HepG2 (cell line): Measurements from ENCODE around the gene PTGDS. TPM values are rescaled to one million over a fixed set of nuclear protein-coding genes. Genes with fewer than 3 reads are reported as not detected.

Source experiments
- CREB1 ChIP-seq, 2 experiments: fragments of 450-650 bp in 1 of 2; IDR thresholded peaks; 2 replicates each; pipeline ENCODE4 v1.6.1; 2016 to 2017; ENCODE audit warnings: control low read depth in 1 of 2, mild to moderate bottlenecking in 1 of 2, missing compliant biosample characterization in 1 of 2, missing genetic modification characterization in 1 of 2
- EED ChIP-seq: sonication (generic); formaldehyde crosslinking; IDR thresholded peaks from 2 replicates; pipeline ENCODE4 v1.5.0; 2020; ENCODE audit warnings: mild to moderate bottlenecking, missing genetic modification reagents
- KDM3A ChIP-seq: IDR thresholded peaks from 2 replicates; pipeline ENCODE4 v1.6.1; 2018; ENCODE audit warnings: low read depth, missing compliant biosample characterization
- MAFF ChIP-seq: IDR thresholded peaks from 2 replicates; pipeline ENCODE4 v1.6.1; 2011; ENCODE audit warnings: low read depth, low read length, improper control_type of control experiment
- POLR2AphosphoS5 ChIP-seq: IDR thresholded peaks from 2 replicates; pipeline ENCODE4 v1.6.1; 2012; ENCODE audit warnings: low read depth, low read length
- SAFB2 ChIP-seq: sonication (generic); formaldehyde crosslinking; IDR thresholded peaks from 2 replicates; pipeline ENCODE4 v1.5.1; 2020; ENCODE audit warnings: missing genetic modification reagents, low read depth, mild to moderate bottlenecking, borderline replicate concordance
- SETDB1 ChIP-seq: sonication (generic); formaldehyde crosslinking; IDR thresholded peaks from 2 replicates; pipeline ENCODE4 v1.5.1; 2020; ENCODE audit warnings: missing genetic modification reagents, mild to moderate bottlenecking, borderline replicate concordance
- TCF12 ChIP-seq, 2 experiments: fragments of 450-650 bp in 1 of 2; sonication (generic) in 1 of 2; formaldehyde crosslinking in 1 of 2; IDR thresholded peaks; 2 replicates each; pipeline versions ENCODE4 v1.6.1 to v1.8.0; 2017 to 2022; ENCODE audit warnings: antibody characterized with exemption in 1 of 2, mild to moderate bottlenecking in 1 of 2, missing genetic modification reagents in 1 of 2, moderate library complexity in 1 of 2
- TFAP4 ChIP-seq: sonication (generic); IDR thresholded peaks from 2 replicates; pipeline ENCODE4 v1.6.1; 2016; ENCODE audit warnings: low read depth, borderline replicate concordance
- ZBTB38 ChIP-seq: sonication (generic); formaldehyde crosslinking; IDR thresholded peaks from 2 replicates; pipeline ENCODE4 v1.5.1; 2020; ENCODE audit warnings: mild to moderate bottlenecking, missing genetic modification reagents
- ZFX ChIP-seq: sonication (generic); formaldehyde crosslinking; IDR thresholded peaks from 2 replicates; pipeline ENCODE4 v1.4.0; 2020; ENCODE audit warnings: mild to moderate bottlenecking, low read depth, missing genetic modification reagents, moderate library complexity
- ZNF446 ChIP-seq: sonication (generic); formaldehyde crosslinking; IDR thresholded peaks from 2 replicates; pipeline ENCODE4 v1.5.0; 2020; ENCODE audit warnings: mild to moderate bottlenecking, missing genetic modification reagents
- polyA plus RNA-seq, 8 experiments: library from polyadenylated mRNA; depleted of rRNA in 3 of 8; stranded (reverse) in 7 of 8; unstranded in 1 of 8; fragments of >200 nt; fragmentation: Illumina TruSeq in 4 of 8; extraction: Trizol in 4 of 8; gene quantifications; 2 replicates each; pipeline versions ENCODE4 v1.2.1 to v1.2.3, GENCODE V29; 2011 to 2016; ENCODE audit warnings: low read depth in 4 of 8, missing spikeins in 1 of 8, mixed read lengths in 1 of 8; ENCODE audit not compliant: insufficient read depth in 1 of 8
- total RNA-seq, 5 experiments: library from RNA; depleted of rRNA; stranded (reverse); fragments of >200 nt; fragmentation: Illumina TruSeq; extraction: Trizol; gene quantifications; 2 replicates each; pipeline ENCODE4 v1.2.3, GENCODE V29; 2016; ENCODE audit warnings: low read depth in 1 of 5
- TF ChIP-seq, protein P1 (sequence below), 2 experiments: fragments of 450-650 bp in 1 of 2; sonication (generic) in 1 of 2; formaldehyde crosslinking in 1 of 2; IDR thresholded peaks; 2 replicates each; pipeline versions ENCODE4 v1.6.1 to v1.8.0; 2016 to 2022; ENCODE audit warnings: antibody characterized with exemption in 1 of 2, mild to moderate bottlenecking in 1 of 2, missing genetic modification reagents in 1 of 2
- TF ChIP-seq, protein P2 (sequence below): sonication (generic); formaldehyde crosslinking; IDR thresholded peaks from 2 replicates; pipeline ENCODE4 v1.5.0; 2020; ENCODE audit warnings: mild to moderate bottlenecking, missing genetic modification reagents, moderate library complexity

Gene PTGDS
- total and polyA plus RNA-seq, 2 of the 13 experiments (the other 11 are each of a cell fraction or from before 2014, with no cell fraction given), result 0.33 to 0.50 TPM

GRCh38 chr9:136946228-136947027 lies 30.9 kb upstream of the PTGDS start (continued):
- TF ChIP-seq, protein P1, sequence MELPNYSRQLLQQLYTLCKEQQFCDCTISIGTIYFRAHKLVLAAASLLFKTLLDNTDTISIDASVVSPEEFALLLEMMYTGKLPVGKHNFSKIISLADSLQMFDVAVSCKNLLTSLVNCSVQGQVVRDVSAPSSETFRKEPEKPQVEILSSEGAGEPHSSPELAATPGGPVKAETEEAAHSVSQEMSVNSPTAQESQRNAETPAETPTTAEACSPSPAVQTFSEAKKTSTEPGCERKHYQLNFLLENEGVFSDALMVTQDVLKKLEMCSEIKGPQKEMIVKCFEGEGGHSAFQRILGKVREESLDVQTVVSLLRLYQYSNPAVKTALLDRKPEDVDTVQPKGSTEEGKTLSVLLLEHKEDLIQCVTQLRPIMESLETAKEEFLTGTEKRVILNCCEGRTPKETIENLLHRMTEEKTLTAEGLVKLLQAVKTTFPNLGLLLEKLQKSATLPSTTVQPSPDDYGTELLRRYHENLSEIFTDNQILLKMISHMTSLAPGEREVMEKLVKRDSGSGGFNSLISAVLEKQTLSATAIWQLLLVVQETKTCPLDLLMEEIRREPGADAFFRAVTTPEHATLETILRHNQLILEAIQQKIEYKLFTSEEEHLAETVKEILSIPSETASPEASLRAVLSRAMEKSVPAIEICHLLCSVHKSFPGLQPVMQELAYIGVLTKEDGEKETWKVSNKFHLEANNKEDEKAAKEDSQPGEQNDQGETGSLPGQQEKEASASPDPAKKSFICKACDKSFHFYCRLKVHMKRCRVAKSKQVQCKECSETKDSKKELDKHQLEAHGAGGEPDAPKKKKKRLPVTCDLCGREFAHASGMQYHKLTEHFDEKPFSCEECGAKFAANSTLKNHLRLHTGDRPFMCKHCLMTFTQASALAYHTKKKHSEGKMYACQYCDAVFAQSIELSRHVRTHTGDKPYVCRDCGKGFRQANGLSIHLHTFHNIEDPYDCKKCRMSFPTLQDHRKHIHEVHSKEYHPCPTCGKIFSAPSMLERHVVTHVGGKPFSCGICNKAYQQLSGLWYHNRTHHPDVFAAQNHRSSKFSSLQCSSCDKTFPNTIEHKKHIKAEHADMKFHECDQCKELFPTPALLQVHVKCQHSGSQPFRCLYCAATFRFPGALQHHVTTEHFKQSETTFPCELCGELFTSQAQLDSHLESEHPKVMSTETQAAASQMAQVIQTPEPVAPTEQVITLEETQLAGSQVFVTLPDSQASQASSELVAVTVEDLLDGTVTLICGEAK (IDR thresholded peaks at IDR 0.05), result no peak
- TF ChIP-seq, protein P1 (CRISPR knock-in tag; IDR thresholded peaks at IDR 0.05), result 0 out of 2 replicates have a peak, but pooled peaks have one; percentile 24
- no peak for TF ChIP-seq ZNF446
- TF ChIP-seq CREB1 (IDR thresholded peaks at IDR 0.05), result no peak
- no peak for TF ChIP-seq CREB1 (CRISPR knock-in tag; IDR thresholded peaks at IDR 0.05)
- 0 out of 2 replicates have a peak, but pooled peaks have one; percentile 29 for TF ChIP-seq ZFX (CRISPR knock-in tag)
- TF ChIP-seq MAFF, result no peak
- no peak for TF ChIP-seq SETDB1
- TF ChIP-seq KDM3A (CRISPR knock-in tag), result 0 out of 2 replicates have a peak, but pooled peaks have one; percentile 15
- TF ChIP-seq TFAP4, result no peak
- no peak for TF ChIP-seq POLR2AphosphoS5
- TF ChIP-seq SAFB2 (CRISPR knock-in tag), result no peak
- TF ChIP-seq ZBTB38 (CRISPR knock-in tag), result no peak
- TF ChIP-seq EED (CRISPR knock-in tag), result 0 out of 2 replicates have a peak, but pooled peaks have one; percentile 21
- TF ChIP-seq TCF12 (IDR thresholded peaks at IDR 0.05), result no peak
- no peak for TF ChIP-seq TCF12 (CRISPR knock-in tag; IDR thresholded peaks at IDR 0.05)
- TF ChIP-seq, protein P2, sequence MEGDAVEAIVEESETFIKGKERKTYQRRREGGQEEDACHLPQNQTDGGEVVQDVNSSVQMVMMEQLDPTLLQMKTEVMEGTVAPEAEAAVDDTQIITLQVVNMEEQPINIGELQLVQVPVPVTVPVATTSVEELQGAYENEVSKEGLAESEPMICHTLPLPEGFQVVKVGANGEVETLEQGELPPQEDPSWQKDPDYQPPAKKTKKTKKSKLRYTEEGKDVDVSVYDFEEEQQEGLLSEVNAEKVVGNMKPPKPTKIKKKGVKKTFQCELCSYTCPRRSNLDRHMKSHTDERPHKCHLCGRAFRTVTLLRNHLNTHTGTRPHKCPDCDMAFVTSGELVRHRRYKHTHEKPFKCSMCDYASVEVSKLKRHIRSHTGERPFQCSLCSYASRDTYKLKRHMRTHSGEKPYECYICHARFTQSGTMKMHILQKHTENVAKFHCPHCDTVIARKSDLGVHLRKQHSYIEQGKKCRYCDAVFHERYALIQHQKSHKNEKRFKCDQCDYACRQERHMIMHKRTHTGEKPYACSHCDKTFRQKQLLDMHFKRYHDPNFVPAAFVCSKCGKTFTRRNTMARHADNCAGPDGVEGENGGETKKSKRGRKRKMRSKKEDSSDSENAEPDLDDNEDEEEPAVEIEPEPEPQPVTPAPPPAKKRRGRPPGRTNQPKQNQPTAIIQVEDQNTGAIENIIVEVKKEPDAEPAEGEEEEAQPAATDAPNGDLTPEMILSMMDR, result peak; percentile 1; the same call in 1 of the 2 replicates
